GM19463 (cell line): ENCODE data around the gene NUP98.
A peak's percentile ranks its signal among the peaks of the same experiment; 100 is the strongest.
"Not testable (repeated sequence)": the region's sequence is repeated elsewhere in the genome, so short reads cannot be mapped to it uniquely, and the experiment has no call there.

Experiments used
- ATAC-seq: cut with Tn5 transposase; IDR thresholded peaks from one replicate; pipeline ENCODE4 v1.9.1; 2021; ENCODE audit warnings: mild to moderate bottlenecking, moderate library complexity; ENCODE audit not compliant: unreplicated experiment

The NUP98 gene

GRCh38 chr11:3802011-3802790, 4.8 kb upstream of the NUP98 start:
- ATAC-seq = no peak

GRCh38 chr11:3799873-3800272, 2.5 kb upstream of the NUP98 start:
- no peak for ATAC-seq

- ATAC-seq = no peak
Measured at GRCh38 chr11:3799143-3799542, 1.8 kb upstream of the NUP98 start.

- ATAC-seq = peak; percentile 19
Measured at GRCh38 chr11:3796801-3797328, 489 bp downstream of the NUP98 start.

GRCh38 chr11:3796346-3796745, 1.0 kb downstream of the NUP98 start:
- no peak for ATAC-seq

- ATAC-seq = no peak
Measured at GRCh38 chr11:3796002-3796311, 1.4 kb downstream of the NUP98 start.

- ATAC-seq = no peak
Measured at GRCh38 chr11:3795131-3796001, 2.0 kb downstream of the NUP98 start.

- ATAC-seq = not testable (repeated sequence)
Measured at GRCh38 chr11:3794387-3794786, 3.0 kb downstream of the NUP98 start.

GRCh38 chr11:3786781-3787428, 10.4 kb downstream of the NUP98 start:
- no peak for ATAC-seq

GRCh38 chr11:3783611-3784010, 13.7 kb downstream of the NUP98 start:
- ATAC-seq = no peak

- ATAC-seq = no peak
Measured at GRCh38 chr11:3782963-3783362, 14.4 kb downstream of the NUP98 start.

GRCh38 chr11:3781423-3781822, 15.9 kb downstream of the NUP98 start:
- ATAC-seq = no peak

- no peak for ATAC-seq
Measured at GRCh38 chr11:3775736-3776406, 21.5 kb downstream of the NUP98 start.

GRCh38 chr11:3773180-3773579, 24.2 kb downstream of the NUP98 start:
- ATAC-seq = no peak

- ATAC-seq = no peak
Measured at GRCh38 chr11:3767536-3767935, 29.8 kb downstream of the NUP98 start.

- ATAC-seq = not testable (repeated sequence)
Measured at GRCh38 chr11:3766836-3767235, 30.5 kb downstream of the NUP98 start.

GRCh38 chr11:3764266-3764665, 33.1 kb downstream of the NUP98 start:
- ATAC-seq = no peak

GRCh38 chr11:3755151-3755550, 42.2 kb downstream of the NUP98 start:
- ATAC-seq = no peak

GRCh38 chr11:3753110-3753509, 44.2 kb downstream of the NUP98 start:
- ATAC-seq = no peak

- no peak for ATAC-seq
Measured at GRCh38 chr11:3747704-3748103, 49.6 kb downstream of the NUP98 start.

- no peak for ATAC-seq
Measured at GRCh38 chr11:3745161-3745560, 52.2 kb downstream of the NUP98 start.
